ENCODE measurements around the gene PILRA. TPM values are rescaled to one million over a fixed set of nuclear protein-coding genes. Genes with fewer than 3 reads are reported as not detected.
A peak's percentile ranks its signal among the peaks of the same experiment; 100 is the strongest.
"Not testable (repeated sequence)": the region's sequence is repeated elsewhere in the genome, so short reads cannot be mapped to it uniquely, and the experiment has no call there.

Gene PILRA
- total and polyA plus RNA-seq, 4 experiments from 2014 or later = 0.32 to 5.8 (median 5.7) TPM; not detected in 1

GRCh38 chr7:100380196-100380595 is 6.9 kb downstream of the PILRA start:
- Mint-ChIP-seq H3K36me3 (peaks cover 0 to 5% of the 10 kb centered on the region in 2 donors), H3K4me3 (no peak overlapping the region), H3K27me3 (no peaks in the 10 kb centered on the region), H3K4me1 (peaks cover 0 to 4% (median 0%) of the 10 kb centered on the region in 4 donors), H3K9me3 (peaks cover 0 to 2% (median 0%) of the 10 kb centered on the region in 8 donors), H3K27ac (peak overlapping the region in 1 of 7 donors; percentile 78)
- CTCF ChIA-PET (ENCODE audit: partially characterized antibody) = interaction anchor here (0.6 to 0.9 kb wide), 3 partner anchors 10 to 763 kb away, joined by 3 read pairs; no protein-coding TSS in a partner anchor
- H3K27me3 ChIP-seq (ENCODE audit: insufficient read depth, low read length) = no peaks in the 10 kb centered on the region
- no peak overlapping the region for H3K4me3 ChIP-seq (ENCODE audit: low read length in 2 of 2)
- intact Hi-C loops (cut with micrococcal nuclease) = no loop called here
- H3K36me3 ChIP-seq (ENCODE audit: insufficient read depth, low read length) = no peaks in the 10 kb centered on the region
- no peaks in the 10 kb centered on the region for H3K9me3 ChIP-seq (ENCODE audit: control insufficient read depth in 1 of 2, low read length in 2 of 2)
- no peak overlapping the region for H3K27ac ChIP-seq (ENCODE audit: low read depth, low read length)
- DNase-seq = no peak
- H3K4me1 ChIP-seq (ENCODE audit: insufficient read depth, low read length) = no peaks in the 10 kb centered on the region
- POLR2A ChIA-PET (ENCODE audit: partially characterized antibody) = no interaction called here

- intact Hi-C loops (cut with micrococcal nuclease); H3K27me3 ChIP-seq (ENCODE audit: insufficient read depth, low read length); H3K4me3 ChIP-seq (ENCODE audit: low read length in 2 of 2); H3K36me3 ChIP-seq (ENCODE audit: insufficient read depth, low read length); H3K27me3 Mint-ChIP-seq; H3K9me3 ChIP-seq (ENCODE audit: control insufficient read depth in 1 of 2, low read length in 2 of 2); H3K4me3 Mint-ChIP-seq; H3K36me3 Mint-ChIP-seq; H3K4me1 ChIP-seq (ENCODE audit: insufficient read depth, low read length); H3K4me1 Mint-ChIP-seq; DNase-seq; H3K27ac ChIP-seq (ENCODE audit: low read depth, low read length); H3K9me3 Mint-ChIP-seq; H3K27ac Mint-ChIP-seq: not testable (repeated sequence)
- POLR2A ChIA-PET (ENCODE audit: partially characterized antibody) = interaction anchor here (1.4 kb wide), 1 partner anchor 47 kb away, joined by 3 read pairs; the partner anchor contains the start of gene ZCWPW1
- CTCF ChIA-PET (ENCODE audit: partially characterized antibody) = interaction anchor here (0.7 kb wide), 1 partner anchor 122 kb away, joined by 3 read pairs; no protein-coding TSS in a partner anchor
Measured at GRCh38 chr7:100381531-100382233, 8.4 kb downstream of the PILRA start.

GRCh38 chr7:100382234-100382853 is 9.1 kb downstream of the PILRA start:
- H3K9me3 Mint-ChIP-seq; CTCF ChIA-PET (ENCODE audit: partially characterized antibody); H3K4me3 ChIP-seq (ENCODE audit: low read length in 2 of 2); H3K36me3 Mint-ChIP-seq; H3K27me3 Mint-ChIP-seq; intact Hi-C loops (cut with micrococcal nuclease); H3K4me3 Mint-ChIP-seq; H3K4me1 Mint-ChIP-seq; H3K4me1 ChIP-seq (ENCODE audit: insufficient read depth, low read length); H3K9me3 ChIP-seq (ENCODE audit: control insufficient read depth in 1 of 2, low read length in 2 of 2); H3K27ac ChIP-seq (ENCODE audit: low read depth, low read length); H3K27me3 ChIP-seq (ENCODE audit: insufficient read depth, low read length); H3K27ac Mint-ChIP-seq; H3K36me3 ChIP-seq (ENCODE audit: insufficient read depth, low read length); DNase-seq: not testable (repeated sequence)
- POLR2A ChIA-PET (ENCODE audit: partially characterized antibody) = interaction anchor here (1.4 kb wide), 1 partner anchor 46 kb away, joined by 3 read pairs; the partner anchor contains the start of gene ZCWPW1

GRCh38 chr7:100384628-100385294 is 11.5 kb downstream of the PILRA start:
- Mint-ChIP-seq H3K4me3 (no peak overlapping the region), H3K36me3 (no peaks in the 10 kb centered on the region), H3K9me3 (peaks cover 0 to 2% (median 0%) of the 10 kb centered on the region in 8 donors), H3K4me1 (peaks cover 0 to 4% (median 0%) of the 10 kb centered on the region in 4 donors), H3K27ac (peak overlapping the region in 1 of 7 donors; percentile 76), H3K27me3 (peaks cover 0 to 5% of the 10 kb centered on the region in 2 donors)
- H3K27ac ChIP-seq (ENCODE audit: low read depth, low read length) = no peak overlapping the region
- H3K4me3 ChIP-seq (ENCODE audit: low read length in 2 of 2) = no peak overlapping the region
- H3K36me3 ChIP-seq (ENCODE audit: insufficient read depth, low read length) = no peaks in the 10 kb centered on the region
- H3K9me3 ChIP-seq (ENCODE audit: control insufficient read depth in 1 of 2, low read length in 2 of 2) = no peaks in the 10 kb centered on the region
- no peak for DNase-seq
- H3K4me1 ChIP-seq (ENCODE audit: insufficient read depth, low read length) = no peaks in the 10 kb centered on the region
- H3K27me3 ChIP-seq (ENCODE audit: insufficient read depth, low read length) = no peaks in the 10 kb centered on the region
- POLR2A ChIA-PET (ENCODE audit: partially characterized antibody) = no interaction called here
- CTCF ChIA-PET (ENCODE audit: partially characterized antibody) = no interaction called here
- intact Hi-C loops (cut with micrococcal nuclease) = no loop called here

GRCh38 chr7:100386940-100387339 is 13.7 kb downstream of the PILRA start:
- CTCF ChIA-PET (ENCODE audit: partially characterized antibody) = no interaction called here
- intact Hi-C loops (cut with micrococcal nuclease) = no loop called here
- H3K4me3 ChIP-seq (ENCODE audit: low read length in 2 of 2) = no peak overlapping the region

GRCh38 chr7:100387695-100388094 is 14.4 kb downstream of the PILRA start:
- no peak for DNase-seq
- Mint-ChIP-seq H3K4me1 (peaks cover 0 to 1% (median 0%) of the 10 kb centered on the region in 4 donors), H3K27me3 (peaks cover 0 to 12% of the 10 kb centered on the region in 2 donors), H3K27ac (no peak overlapping the region), H3K36me3 (no peaks in the 10 kb centered on the region), H3K9me3 (peaks cover 0 to 2% (median 0%) of the 10 kb centered on the region in 8 donors), H3K4me3 (no peak overlapping the region)
- Histone ChIP-seq H3K9me3 (ENCODE audit: control insufficient read depth in 1 of 2, low read length in 2 of 2) (no peaks in the 10 kb centered on the region), H3K4me3 (ENCODE audit: low read length in 2 of 2) (no peak overlapping the region), H3K36me3 (ENCODE audit: insufficient read depth, low read length) (no peaks in the 10 kb centered on the region), H3K4me1 (ENCODE audit: insufficient read depth, low read length) (no peaks in the 10 kb centered on the region), H3K27ac (ENCODE audit: low read depth, low read length) (no peak overlapping the region), H3K27me3 (ENCODE audit: insufficient read depth, low read length) (no peaks in the 10 kb centered on the region)
- CTCF ChIA-PET (ENCODE audit: partially characterized antibody) = no interaction called here
- intact Hi-C loops (cut with micrococcal nuclease) = no loop called here
- POLR2A ChIA-PET (ENCODE audit: partially characterized antibody) = no interaction called here

More at GRCh38 chr7:100386940-100387339, 13.7 kb downstream of the PILRA start:
- no peak overlapping the region for H3K27ac ChIP-seq (ENCODE audit: low read depth, low read length)
- H3K27me3 Mint-ChIP-seq = peaks cover 0 to 12% of the 10 kb centered on the region in 2 donors
- H3K9me3 ChIP-seq (ENCODE audit: control insufficient read depth in 1 of 2, low read length in 2 of 2) = no peaks in the 10 kb centered on the region
- DNase-seq = no peak
- H3K9me3 Mint-ChIP-seq = peaks cover 0 to 2% (median 0%) of the 10 kb centered on the region in 8 donors
- H3K4me1 ChIP-seq (ENCODE audit: insufficient read depth, low read length) = no peaks in the 10 kb centered on the region
- no peaks in the 10 kb centered on the region for H3K27me3 ChIP-seq (ENCODE audit: insufficient read depth, low read length)
- H3K36me3 ChIP-seq (ENCODE audit: insufficient read depth, low read length) = no peaks in the 10 kb centered on the region
- POLR2A ChIA-PET (ENCODE audit: partially characterized antibody) = no interaction called here
- H3K36me3 Mint-ChIP-seq = no peaks in the 10 kb centered on the region
- no peak overlapping the region for H3K4me3 Mint-ChIP-seq
- no peak overlapping the region for H3K27ac Mint-ChIP-seq
- H3K4me1 Mint-ChIP-seq = peaks cover 0 to 4% (median 0%) of the 10 kb centered on the region in 4 donors

- H3K36me3 ChIP-seq (ENCODE audit: insufficient read depth, low read length) = no peaks in the 10 kb centered on the region
- ChIA-PET POLR2A (ENCODE audit: partially characterized antibody) (no interaction called here), CTCF (ENCODE audit: partially characterized antibody) (interaction anchor here (1.4 kb wide), 1 partner anchor 18 kb away, joined by 3 read pairs; no protein-coding TSS in a partner anchor)
- DNase-seq = no peak
- Mint-ChIP-seq H3K9me3 (no peaks in the 10 kb centered on the region), H3K36me3 (no peaks in the 10 kb centered on the region), H3K27me3 (peaks cover 0 to 12% of the 10 kb centered on the region in 2 donors), H3K4me3 (no peak overlapping the region), H3K4me1 (no peaks in the 10 kb centered on the region), H3K27ac (no peak overlapping the region)
- H3K27me3 ChIP-seq (ENCODE audit: insufficient read depth, low read length) = no peaks in the 10 kb centered on the region
- intact Hi-C loops (cut with micrococcal nuclease) = no loop called here
- no peaks in the 10 kb centered on the region for H3K4me1 ChIP-seq (ENCODE audit: insufficient read depth, low read length)
- no peak overlapping the region for H3K4me3 ChIP-seq (ENCODE audit: low read length in 2 of 2)
- H3K9me3 ChIP-seq (ENCODE audit: control insufficient read depth in 1 of 2, low read length in 2 of 2) = no peaks in the 10 kb centered on the region
- H3K27ac ChIP-seq (ENCODE audit: low read depth, low read length) = no peak overlapping the region
Measured at GRCh38 chr7:100389437-100390088, 16.3 kb downstream of the PILRA start.

Measured in CD4-positive, alpha-beta memory T cell (primary cell).